GM19372 (cell line): Measurements from ENCODE around the gene HPX.

Source experiments
- ATAC-seq: cut with Tn5 transposase; IDR thresholded peaks from one replicate; pipeline ENCODE4 v1.9.1; 2021; ENCODE audit warnings: mild to moderate bottlenecking, low read depth, moderate library complexity; ENCODE audit not compliant: unreplicated experiment

The HPX gene

GRCh38 chr11:6418557-6419008 lies 22.2 kb downstream of the HPX start:
- ATAC-seq, result no peak

GRCh38 chr11:6417907-6418556 lies 22.8 kb downstream of the HPX start:
- no peak for ATAC-seq

GRCh38 chr11:6415797-6416196 lies 25.0 kb downstream of the HPX start:
- no peak for ATAC-seq

DNA sequence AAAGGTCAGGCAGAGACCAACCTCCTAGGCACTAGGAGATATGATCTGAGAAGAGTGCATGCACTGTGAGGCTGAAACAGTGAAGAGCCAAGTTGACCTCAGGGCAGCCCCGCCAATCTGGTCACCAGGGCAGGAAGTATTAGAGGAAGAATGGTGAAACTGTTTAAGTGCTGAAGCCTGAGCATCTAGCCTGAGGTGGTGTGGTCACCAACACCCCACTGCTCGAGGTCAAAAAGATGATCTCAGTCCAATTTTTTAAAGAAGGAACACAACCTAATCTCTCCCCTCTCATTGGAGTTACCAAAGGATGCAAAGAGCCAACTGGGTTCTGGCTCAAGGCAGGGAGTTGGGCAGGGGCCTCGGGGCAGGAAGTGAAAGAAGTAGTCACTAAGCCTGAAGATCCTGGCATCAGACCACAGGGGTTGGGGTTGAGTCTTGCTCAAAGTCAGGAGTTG lies 25.9 kb downstream of the HPX start:
- ATAC-seq, result no peak

- ATAC-seq, result no peak
Measured at GRCh38 chr11:6413791-6414201, 27.0 kb downstream of the HPX start.

DNA sequence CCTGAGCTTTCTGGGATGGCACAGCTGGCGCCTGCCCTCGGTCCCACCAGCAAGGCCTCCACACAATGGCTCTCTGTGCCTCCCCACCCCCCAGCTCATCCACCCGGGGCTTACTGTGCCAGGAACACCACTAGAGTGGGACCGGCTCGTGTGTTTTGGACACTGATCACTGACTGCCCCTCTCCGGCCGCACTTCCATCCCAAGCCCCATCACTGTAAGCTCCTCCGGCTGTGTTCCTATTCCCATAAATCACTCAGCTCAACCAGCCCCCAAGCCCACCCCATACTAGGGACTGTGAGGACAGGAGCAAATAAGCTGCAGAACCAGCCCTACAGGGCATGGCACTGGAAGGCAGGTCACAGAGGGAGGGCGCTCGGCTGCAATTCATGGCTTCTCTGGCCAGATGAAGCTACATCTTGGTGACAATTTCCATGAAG lies 29.2 kb downstream of the HPX start:
- ATAC-seq, result no peak

DNA sequence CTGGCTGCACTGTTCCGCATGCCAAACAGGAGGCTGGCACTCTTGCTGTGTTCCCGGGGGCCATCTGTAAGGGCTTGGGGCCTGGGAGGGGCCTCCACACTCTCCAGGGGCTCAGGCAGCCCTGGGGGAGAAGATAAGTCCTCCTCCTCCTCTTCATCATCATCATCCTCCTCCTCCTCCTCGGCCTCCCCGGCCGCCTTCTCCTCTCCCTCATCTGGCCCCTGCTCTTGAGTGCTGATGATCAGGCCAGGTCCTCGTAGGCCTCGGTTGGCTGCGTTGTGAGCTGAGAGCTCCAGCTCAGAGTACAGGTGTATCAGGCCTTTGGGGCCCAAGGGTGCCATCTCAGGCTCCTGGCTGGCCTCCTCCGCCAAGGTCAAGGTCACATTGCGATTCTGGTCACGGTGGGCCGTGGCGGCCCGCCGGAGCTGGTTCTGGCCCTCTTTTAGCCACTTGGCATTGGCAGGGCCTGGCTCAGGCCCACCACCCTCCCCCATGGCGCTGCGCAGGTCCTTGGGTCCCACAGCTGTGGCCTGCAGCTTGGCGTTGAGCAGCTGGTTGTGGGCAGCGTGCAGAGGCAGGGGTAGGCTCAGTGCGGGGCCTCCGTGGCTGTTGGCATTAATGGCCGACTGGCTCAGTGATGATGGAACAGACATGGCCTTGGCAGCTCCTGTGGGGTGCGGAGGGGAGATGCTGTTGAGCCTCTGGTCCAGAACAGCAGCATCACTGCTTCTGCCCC lies 29.9 kb downstream of the HPX start:
- ATAC-seq, result no peak

- no peak for ATAC-seq
Measured at GRCh38 chr11:6406370-6406769, 34.4 kb downstream of the HPX start.

DNA sequence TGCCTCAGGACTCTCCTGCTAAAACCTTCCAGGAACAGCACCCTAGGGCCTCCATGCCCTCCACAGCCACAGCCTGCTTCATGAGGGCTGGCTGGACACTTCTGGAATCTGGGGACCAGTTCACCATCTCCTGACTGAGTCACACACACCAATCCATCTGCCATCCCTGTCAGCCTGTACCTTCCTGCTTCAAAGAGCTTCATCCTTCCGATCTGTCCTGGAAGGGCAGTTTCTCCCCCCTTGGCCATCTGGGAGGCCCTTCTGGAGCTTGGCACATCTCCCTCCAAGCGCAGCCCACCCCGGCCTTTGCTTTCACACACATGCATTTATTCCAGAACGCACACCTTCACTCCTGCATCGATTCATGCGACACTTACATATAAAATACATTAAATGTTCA lies 34.9 kb downstream of the HPX start:
- ATAC-seq, result no peak

GRCh38 chr11:6405052-6405667 lies 35.6 kb downstream of the HPX start:
- ATAC-seq, result no peak

DNA sequence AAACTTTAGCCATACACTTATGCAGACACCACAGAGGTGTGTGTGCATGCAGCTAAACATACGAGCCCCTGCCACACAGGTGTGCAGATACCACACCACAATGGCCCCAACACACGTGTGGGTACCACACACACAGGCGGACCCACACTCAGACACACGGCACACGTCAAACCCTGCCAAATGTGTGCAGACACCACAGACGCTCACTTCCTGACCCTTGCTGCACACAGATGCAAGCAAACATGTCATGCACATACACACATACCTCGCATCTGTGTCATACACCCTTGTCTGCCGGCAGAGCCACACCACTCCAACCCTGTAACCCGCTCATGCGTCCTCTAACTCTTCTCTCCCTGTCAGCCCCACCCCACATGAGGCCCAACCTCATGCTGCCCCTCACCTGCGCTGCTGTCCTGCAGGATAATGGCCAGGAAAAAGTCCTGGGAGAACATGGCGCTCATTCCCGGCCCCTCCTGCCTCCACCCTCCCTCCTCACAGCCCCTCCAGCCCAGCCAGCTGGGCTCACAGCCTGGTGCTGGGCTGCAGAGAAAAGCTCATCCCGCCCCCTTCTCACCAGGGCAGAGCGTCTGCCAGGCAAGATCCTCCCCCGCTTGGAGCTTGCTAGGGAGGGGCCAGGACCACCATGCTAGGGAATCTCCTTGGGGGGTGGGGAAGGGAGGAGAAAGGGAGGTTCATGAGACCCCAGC lies 36.3 kb downstream of the HPX start:
- no peak for ATAC-seq

DNA sequence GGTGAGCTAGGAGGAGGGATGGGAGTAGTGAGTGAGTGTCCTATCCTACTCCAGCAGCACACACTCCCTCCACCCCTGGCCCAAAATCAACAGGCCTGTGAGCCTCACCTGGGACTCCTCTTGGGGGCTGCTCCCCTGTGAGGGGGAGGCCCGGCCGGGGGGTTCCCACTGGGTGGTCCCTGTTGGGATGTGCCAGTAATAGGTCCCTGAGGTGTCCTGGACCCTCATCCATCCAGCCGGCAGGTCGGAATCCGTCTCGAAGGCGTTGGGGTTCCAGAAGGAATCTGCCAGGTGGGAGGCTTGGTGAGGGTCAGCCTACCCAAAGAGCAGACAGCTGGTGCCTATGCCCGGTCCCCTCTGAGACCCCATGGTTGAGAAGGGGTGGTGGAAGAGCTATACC lies 37.2 kb downstream of the HPX start:
- no peak for ATAC-seq

- peak; percentile 82 for ATAC-seq
Measured at GRCh38 chr11:6402561-6402981, 38.2 kb downstream of the HPX start.

GRCh38 chr11:6402061-6402470 lies 38.7 kb downstream of the HPX start:
- no peak for ATAC-seq

- no peak for ATAC-seq
Measured at GRCh38 chr11:6401464-6401863, 39.3 kb downstream of the HPX start.

- ATAC-seq, result no peak
Measured at GRCh38 chr11:6400431-6401345, 40.1 kb downstream of the HPX start.

DNA sequence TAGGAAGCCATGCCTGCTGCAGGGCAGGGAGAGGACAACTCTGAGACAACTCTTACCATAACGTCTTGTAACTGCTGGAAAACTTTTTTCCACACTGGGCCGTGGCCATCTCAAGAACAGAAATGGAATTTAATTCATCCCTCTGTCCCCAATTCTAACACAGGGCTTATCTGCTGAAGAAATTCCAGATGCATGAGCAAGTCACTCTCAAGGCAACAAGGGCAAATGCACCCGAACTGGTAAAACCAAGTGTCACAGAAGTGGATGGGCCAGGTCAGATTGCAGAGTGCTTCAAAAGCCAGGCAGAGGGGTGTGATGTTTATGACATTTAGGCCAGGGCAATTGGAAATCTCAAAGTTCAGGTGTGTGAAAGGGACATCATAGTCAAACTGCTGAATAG lies 43.2 kb downstream of the HPX start:
- ATAC-seq, result no peak

DNA sequence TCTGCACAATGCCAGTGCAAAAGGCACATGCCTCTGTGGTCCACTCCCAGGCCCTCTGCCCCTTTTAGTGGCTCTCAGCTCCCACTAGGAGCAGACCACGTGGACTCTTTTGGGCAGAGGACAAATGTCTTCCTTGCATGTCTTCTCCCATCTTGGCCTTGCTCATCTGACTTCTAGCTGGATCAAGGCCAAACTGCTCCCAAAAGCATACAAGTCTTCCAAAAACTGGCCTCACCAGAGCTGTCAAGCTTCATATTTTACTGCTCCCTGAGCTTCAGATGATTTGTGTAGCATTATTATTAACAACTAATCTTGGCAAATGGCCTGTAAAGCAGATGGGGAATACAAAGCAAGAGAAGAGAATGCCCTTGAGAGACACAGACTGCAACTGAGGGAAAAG lies 43.6 kb downstream of the HPX start:
- no peak for ATAC-seq

GRCh38 chr11:6395470-6396060 lies 45.2 kb downstream of the HPX start:
- no peak for ATAC-seq
